ENCODE data around the gene BCAR1. TPM values are rescaled to one million over a fixed set of nuclear protein-coding genes. Genes with fewer than 3 reads are reported as not detected.

Gene BCAR1
- total RNA-seq, 3 donors from 2014 or later (not counting 1 experiment from before 2014, with no cell fraction given) = not detected

DNA sequence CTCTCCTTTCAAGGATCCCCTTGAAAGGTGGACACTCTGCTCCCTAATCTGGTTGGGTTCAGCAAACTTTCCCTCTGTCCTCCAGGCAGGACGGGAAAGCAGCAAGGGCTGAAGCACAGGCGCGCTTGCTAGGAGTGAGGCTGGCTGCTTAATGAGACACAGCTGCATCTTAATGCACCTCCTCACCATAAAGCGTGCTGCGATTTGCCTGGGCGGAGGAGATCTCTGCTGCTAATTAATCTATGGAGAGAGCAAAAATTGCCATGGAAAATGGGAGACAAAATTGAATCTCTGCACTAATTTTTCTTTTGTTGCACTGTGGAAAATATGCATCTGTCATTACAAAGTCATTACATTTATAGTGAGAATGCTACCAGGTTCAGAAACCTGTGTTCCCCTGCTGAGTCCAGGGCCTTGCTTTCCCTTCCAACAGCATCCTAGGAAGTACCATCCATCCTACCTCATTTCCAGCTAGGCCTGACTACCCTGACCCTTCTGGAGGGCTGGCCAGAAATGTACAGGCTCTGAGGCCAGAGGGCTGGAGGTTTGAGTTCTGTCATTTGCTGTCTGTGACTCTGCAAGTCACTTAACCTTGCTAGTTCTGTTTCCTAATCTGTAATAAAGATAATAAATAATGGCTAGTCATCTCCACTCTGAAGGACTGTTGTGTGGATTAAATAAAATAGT lies 43.5 kb upstream of the BCAR1 start:
- peaks cover 21% of the 10 kb centered on the region for H3K36me3 ChIP-seq (ENCODE audit: control insufficient read depth, insufficient read depth, low read length)
- ATAC-seq = no peak
- H3K27ac ChIP-seq (ENCODE audit: low read length) = no peak overlapping the region
- Mint-ChIP-seq H3K27ac (no peak overlapping the region), H3K27me3 (ENCODE audit: low read depth in 2 of 2) (peaks cover 63 to 91% of the 10 kb centered on the region in 2 donors), H3K36me3 (peaks cover 59% of the 10 kb centered on the region), H3K4me3 (no peak overlapping the region), H3K4me1 (peaks cover 0 to 5% of the 10 kb centered on the region in 2 donors), H3K9me3 (no peaks in the 10 kb centered on the region)
- H3K27me3 ChIP-seq (ENCODE audit: control insufficient read depth, insufficient read depth, low read length) = peaks cover 5% of the 10 kb centered on the region
- intact Hi-C loops (cut with micrococcal nuclease) = no loop called here
- no peaks in the 10 kb centered on the region for H3K4me1 ChIP-seq (ENCODE audit: control insufficient read depth, insufficient read depth, low read length)
- 97% methylated on average over 4 of the region's 6 CpGs for WGBS (ENCODE audit: insufficient coverage)
- no peak overlapping the region for H3K4me3 ChIP-seq (ENCODE audit: low read length)
- no peak for DNase-seq
- TF ChIP-seq CTCF (IDR thresholded peaks at IDR 0.05) = no peak
- no peaks in the 10 kb centered on the region for H3K9me3 ChIP-seq (ENCODE audit: control insufficient read depth, insufficient read depth, low read length)

GRCh38 chr16:75293772-75294171 lies 42.3 kb upstream of the BCAR1 start:
- H3K27ac Mint-ChIP-seq = no peak overlapping the region
- ATAC-seq (no peak), DNase-seq (no peak)
- H3K36me3 Mint-ChIP-seq = peaks cover 52% of the 10 kb centered on the region
- no peaks in the 10 kb centered on the region for H3K9me3 Mint-ChIP-seq
- intact Hi-C loops (cut with micrococcal nuclease) = no loop called here
- H3K36me3 ChIP-seq (ENCODE audit: control insufficient read depth, insufficient read depth, low read length) = peaks cover 21% of the 10 kb centered on the region
- no peak overlapping the region for H3K27ac ChIP-seq (ENCODE audit: low read length)
- no peak overlapping the region for H3K4me3 Mint-ChIP-seq
- peaks cover 5% of the 10 kb centered on the region for H3K4me1 ChIP-seq (ENCODE audit: control insufficient read depth, insufficient read depth, low read length)
- peaks cover 5% of the 10 kb centered on the region in 2 donors for H3K4me1 Mint-ChIP-seq
- H3K4me3 ChIP-seq (ENCODE audit: low read length) = no peak overlapping the region
- peaks cover 7% of the 10 kb centered on the region for H3K27me3 ChIP-seq (ENCODE audit: control insufficient read depth, insufficient read depth, low read length)
- H3K27me3 Mint-ChIP-seq (ENCODE audit: low read depth in 2 of 2) = peaks cover 64 to 92% of the 10 kb centered on the region in 2 donors
- WGBS (ENCODE audit: insufficient coverage) = 99% methylated on average over 4 of the region's 6 CpGs
- no peak for TF ChIP-seq CTCF (IDR thresholded peaks at IDR 0.05)
- H3K9me3 ChIP-seq (ENCODE audit: control insufficient read depth, insufficient read depth, low read length) = no peaks in the 10 kb centered on the region

GRCh38 chr16:75293173-75293572 lies 41.7 kb upstream of the BCAR1 start:
- DNase-seq (no peak), ATAC-seq (no peak)
- Mint-ChIP-seq H3K36me3 (peaks cover 52% of the 10 kb centered on the region), H3K4me1 (peaks cover 11% of the 10 kb centered on the region in 2 donors), H3K27me3 (ENCODE audit: low read depth in 2 of 2) (peaks cover 69 to 93% of the 10 kb centered on the region in 2 donors), H3K4me3 (no peak overlapping the region), H3K9me3 (no peaks in the 10 kb centered on the region), H3K27ac (no peak overlapping the region)
- Histone ChIP-seq H3K9me3 (ENCODE audit: control insufficient read depth, insufficient read depth, low read length) (no peaks in the 10 kb centered on the region), H3K36me3 (ENCODE audit: control insufficient read depth, insufficient read depth, low read length) (peaks cover 21% of the 10 kb centered on the region), H3K4me3 (ENCODE audit: low read length) (no peak overlapping the region), H3K27me3 (ENCODE audit: control insufficient read depth, insufficient read depth, low read length) (peaks cover 8% of the 10 kb centered on the region), H3K27ac (ENCODE audit: low read length) (no peak overlapping the region), H3K4me1 (ENCODE audit: control insufficient read depth, insufficient read depth, low read length) (peaks cover 11% of the 10 kb centered on the region)
- no peak for TF ChIP-seq CTCF (IDR thresholded peaks at IDR 0.05)
- intact Hi-C loops (cut with micrococcal nuclease) = no loop called here
- 92% methylated on average over 4 of the region's 4 CpGs for WGBS (ENCODE audit: insufficient coverage)

GRCh38 chr16:75292691-75293090 lies 41.3 kb upstream of the BCAR1 start:
- intact Hi-C loops (cut with micrococcal nuclease) = no loop called here
- 94% methylated on average over 3 of the region's 3 CpGs for WGBS (ENCODE audit: insufficient coverage)
- H3K36me3 Mint-ChIP-seq = peaks cover 48% of the 10 kb centered on the region

More at GRCh38 chr16:75292691-75293090, 41.3 kb upstream of the BCAR1 start:
- Histone ChIP-seq H3K27ac (ENCODE audit: low read length) (no peak overlapping the region), H3K4me1 (ENCODE audit: control insufficient read depth, insufficient read depth, low read length) (peaks cover 16% of the 10 kb centered on the region), H3K36me3 (ENCODE audit: control insufficient read depth, insufficient read depth, low read length) (peaks cover 21% of the 10 kb centered on the region), H3K9me3 (ENCODE audit: control insufficient read depth, insufficient read depth, low read length) (no peaks in the 10 kb centered on the region), H3K4me3 (ENCODE audit: low read length) (no peak overlapping the region), H3K27me3 (ENCODE audit: control insufficient read depth, insufficient read depth, low read length) (peaks cover 13% of the 10 kb centered on the region)
- Mint-ChIP-seq H3K27ac (no peak overlapping the region), H3K9me3 (no peaks in the 10 kb centered on the region), H3K27me3 (ENCODE audit: low read depth in 2 of 2) (peaks cover 66 to 89% of the 10 kb centered on the region in 2 donors), H3K4me3 (no peak overlapping the region), H3K4me1 (peaks cover 13 to 15% of the 10 kb centered on the region in 2 donors)
- DNase-seq = no peak
- ATAC-seq = no peak
- no peak for TF ChIP-seq CTCF (IDR thresholded peaks at IDR 0.05)

All from natural killer cell (primary cell).